ENCODE measurements around the gene APPBP2. TPM values are rescaled to one million over a fixed set of nuclear protein-coding genes. Genes with fewer than 3 reads are reported as not detected.
A peak's percentile ranks its signal among the peaks of the same experiment; 100 is the strongest.

The APPBP2 gene
- total RNA-seq, 2 experiments from 2014 or later = 25.9 to 31.8 TPM

- no peaks in the 10 kb centered on the region for H3K4me1 Mint-ChIP-seq
- ATAC-seq (no peak), DNase-seq (no peak)
- H3K27ac Mint-ChIP-seq = no peak overlapping the region
- CTCF ChIA-PET = interaction anchor here (2.7 kb wide), 1 partner anchor 21 kb away, joined by 5 read pairs; no protein-coding TSS in a partner anchor
- no peaks in the 10 kb centered on the region for H3K9me3 Mint-ChIP-seq (ENCODE audit: low read depth)
- H3K27me3 Mint-ChIP-seq = no peaks in the 10 kb centered on the region
- H3K4me3 Mint-ChIP-seq = no peak overlapping the region
- H3K36me3 Mint-ChIP-seq = no peaks in the 10 kb centered on the region
Measured at GRCh38 chr17:60548990-60549389, 22.9 kb upstream of the APPBP2 start.

GRCh38 chr17:60545465-60546191 is 19.6 kb upstream of the APPBP2 start:
- Mint-ChIP-seq H3K4me3 (no peak overlapping the region), H3K36me3 (no peaks in the 10 kb centered on the region), H3K4me1 (no peaks in the 10 kb centered on the region), H3K9me3 (ENCODE audit: low read depth) (no peaks in the 10 kb centered on the region), H3K27me3 (no peaks in the 10 kb centered on the region), H3K27ac (no peak overlapping the region)
- DNase-seq (no peak), ATAC-seq (no peak)
- CTCF ChIA-PET = no interaction called here

GRCh38 chr17:60542071-60542470 is 16.0 kb upstream of the APPBP2 start:
- Mint-ChIP-seq H3K36me3 (no peaks in the 10 kb centered on the region), H3K4me1 (no peaks in the 10 kb centered on the region), H3K27ac (no peak overlapping the region), H3K9me3 (ENCODE audit: low read depth) (no peaks in the 10 kb centered on the region), H3K4me3 (no peak overlapping the region), H3K27me3 (no peaks in the 10 kb centered on the region)
- ATAC-seq = no peak
- no peak for DNase-seq
- CTCF ChIA-PET = no interaction called here

- Mint-ChIP-seq H3K36me3 (no peaks in the 10 kb centered on the region), H3K27ac (no peak overlapping the region), H3K9me3 (ENCODE audit: low read depth) (no peaks in the 10 kb centered on the region), H3K4me1 (no peaks in the 10 kb centered on the region), H3K27me3 (no peaks in the 10 kb centered on the region), H3K4me3 (no peak overlapping the region)
- CTCF ChIA-PET = interaction anchor here (1.8 kb wide), 1 partner anchor 29 kb away, joined by 7 read pairs; no protein-coding TSS in a partner anchor
- DNase-seq = no peak
- ATAC-seq = no peak
Measured at GRCh38 chr17:60540460-60540859, 14.4 kb upstream of the APPBP2 start.

GRCh38 chr17:60539807-60540206 is 13.8 kb upstream of the APPBP2 start:
- ATAC-seq (no peak), DNase-seq (no peak)
- H3K4me3 Mint-ChIP-seq = no peak overlapping the region
- no peaks in the 10 kb centered on the region for H3K9me3 Mint-ChIP-seq (ENCODE audit: low read depth)
- no peak overlapping the region for H3K27ac Mint-ChIP-seq
- no peaks in the 10 kb centered on the region for H3K4me1 Mint-ChIP-seq
- H3K36me3 Mint-ChIP-seq = no peaks in the 10 kb centered on the region
- CTCF ChIA-PET = interaction anchor here (1.8 kb wide), 1 partner anchor 30 kb away, joined by 7 read pairs; no protein-coding TSS in a partner anchor
- H3K27me3 Mint-ChIP-seq = no peaks in the 10 kb centered on the region

- no peak overlapping the region for H3K4me3 Mint-ChIP-seq
- H3K27ac Mint-ChIP-seq = no peak overlapping the region
- H3K4me1 Mint-ChIP-seq = no peaks in the 10 kb centered on the region
- no peaks in the 10 kb centered on the region for H3K9me3 Mint-ChIP-seq (ENCODE audit: low read depth)
- CTCF ChIA-PET = interaction anchor here (0.7 kb wide), 1 partner anchor 11 kb away, joined by 3 read pairs; no protein-coding TSS in a partner anchor
- no peaks in the 10 kb centered on the region for H3K27me3 Mint-ChIP-seq
- DNase-seq = no peak
- ATAC-seq = no peak
- H3K36me3 Mint-ChIP-seq = no peaks in the 10 kb centered on the region
Measured at GRCh38 chr17:60538726-60539125, 12.7 kb upstream of the APPBP2 start.

GRCh38 chr17:60535382-60536279 is 9.6 kb upstream of the APPBP2 start:
- CTCF ChIA-PET = no interaction called here
- DNase-seq = no peak
- Mint-ChIP-seq H3K4me1 (no peaks in the 10 kb centered on the region), H3K9me3 (ENCODE audit: low read depth) (no peaks in the 10 kb centered on the region), H3K4me3 (no peak overlapping the region), H3K27ac (no peak overlapping the region), H3K27me3 (peaks cover 6% of the 10 kb centered on the region), H3K36me3 (peaks cover 2% of the 10 kb centered on the region)
- no peak for ATAC-seq

- Mint-ChIP-seq H3K27ac (no peak overlapping the region), H3K4me3 (no peak overlapping the region), H3K36me3 (peaks cover 3% of the 10 kb centered on the region), H3K4me1 (no peaks in the 10 kb centered on the region), H3K27me3 (peaks cover 6% of the 10 kb centered on the region), H3K9me3 (ENCODE audit: low read depth) (no peaks in the 10 kb centered on the region)
- CTCF ChIA-PET = no interaction called here
- no peak for ATAC-seq
- DNase-seq = no peak
Measured at GRCh38 chr17:60534613-60535157, 8.6 kb upstream of the APPBP2 start.

- CTCF ChIA-PET = no interaction called here
- Mint-ChIP-seq H3K4me1 (no peaks in the 10 kb centered on the region), H3K27ac (no peak overlapping the region), H3K27me3 (peaks cover 6% of the 10 kb centered on the region), H3K36me3 (peaks cover 3% of the 10 kb centered on the region), H3K4me3 (no peak overlapping the region), H3K9me3 (ENCODE audit: low read depth) (no peaks in the 10 kb centered on the region)
- no peak for DNase-seq
- no peak for ATAC-seq
Measured at GRCh38 chr17:60534010-60534555, 8.0 kb upstream of the APPBP2 start.

GRCh38 chr17:60529806-60530205 is 3.8 kb upstream of the APPBP2 start:
- H3K4me1 Mint-ChIP-seq = peaks cover 16% of the 10 kb centered on the region
- H3K4me3 Mint-ChIP-seq = no peak overlapping the region
- no peaks in the 10 kb centered on the region for H3K9me3 Mint-ChIP-seq (ENCODE audit: low read depth)
- H3K27me3 Mint-ChIP-seq = peaks cover 6% of the 10 kb centered on the region
- H3K27ac Mint-ChIP-seq = peak overlapping the region; percentile 1
- peaks cover 8% of the 10 kb centered on the region for H3K36me3 Mint-ChIP-seq
- DNase-seq = no peak
- CTCF ChIA-PET = interaction anchor here (1.1 kb wide), 1 partner anchor 40 kb away, joined by 4 read pairs; no protein-coding TSS in a partner anchor
- ATAC-seq = no peak

GRCh38 chr17:60528828-60529227 is 2.8 kb upstream of the APPBP2 start:
- peaks cover 8% of the 10 kb centered on the region for H3K36me3 Mint-ChIP-seq
- no peak for DNase-seq
- CTCF ChIA-PET = no interaction called here
- no peak overlapping the region for H3K4me3 Mint-ChIP-seq
- peaks cover 6% of the 10 kb centered on the region for H3K27me3 Mint-ChIP-seq
- peaks cover 25% of the 10 kb centered on the region for H3K4me1 Mint-ChIP-seq
- H3K27ac Mint-ChIP-seq = no peak overlapping the region
- ATAC-seq = no peak
- H3K9me3 Mint-ChIP-seq (ENCODE audit: low read depth) = no peaks in the 10 kb centered on the region

- Mint-ChIP-seq H3K4me1 (peaks cover 30% of the 10 kb centered on the region), H3K4me3 (no peak overlapping the region), H3K27me3 (peaks cover 4% of the 10 kb centered on the region), H3K27ac (no peak overlapping the region), H3K9me3 (ENCODE audit: low read depth) (no peaks in the 10 kb centered on the region), H3K36me3 (peaks cover 11% of the 10 kb centered on the region)
- CTCF ChIA-PET = interaction anchor here (0.6 kb wide), 1 partner anchor 11 kb away, joined by 3 read pairs; no protein-coding TSS in a partner anchor
- DNase-seq (no peak), ATAC-seq (no peak)
Measured at GRCh38 chr17:60527701-60528100, 1.7 kb upstream of the APPBP2 start.

- Mint-ChIP-seq H3K36me3 (peaks cover 11% of the 10 kb centered on the region), H3K4me3 (peak overlapping the region; percentile 94), H3K27ac (peak overlapping the region; percentile 94), H3K4me1 (peaks cover 32% of the 10 kb centered on the region), H3K9me3 (ENCODE audit: low read depth) (no peaks in the 10 kb centered on the region), H3K27me3 (no peaks in the 10 kb centered on the region)
- no peak for ATAC-seq
- no peak for DNase-seq
- CTCF ChIA-PET = interaction anchor here (1.8 kb wide), 1 partner anchor 43 kb away, joined by 5 read pairs; no protein-coding TSS in a partner anchor
Measured at GRCh38 chr17:60526726-60527125, 684 bp upstream of the APPBP2 start.

Data from activated CD8-positive, alpha-beta memory T cell treated with anti-CD3 and anti-CD28 coated beads, Interleukin-2, amount 10 ng/mL, durations not matched to agents 7 days and 5 days (primary cell).